NCI-H1105 treated with DMSO at 0.1 percent for 48 hours (cell line): ENCODE results near the gene RGS16.

ENCODE experiments used
- DNase-seq: peaks from one replicate; lab custom pipeline; 2025; lab: John Stamatoyannopoulos, UW

Gene RGS16

GRCh38 chr1:182629499-182630096, 25.4 kb upstream of the RGS16 start:
- DNase-seq, result no peak

- no peak for DNase-seq
Measured at GRCh38 chr1:182629080-182629479, 24.9 kb upstream of the RGS16 start.

- no peak for DNase-seq
Measured at GRCh38 chr1:182628657-182629056, 24.5 kb upstream of the RGS16 start.

GRCh38 chr1:182627622-182628021, 23.4 kb upstream of the RGS16 start:
- no peak for DNase-seq

- no peak for DNase-seq
Measured at GRCh38 chr1:182626527-182626926, 22.3 kb upstream of the RGS16 start.

GRCh38 chr1:182625719-182626504, 21.7 kb upstream of the RGS16 start:
- no peak for DNase-seq

- DNase-seq, result no peak
Measured at GRCh38 chr1:182625024-182625423, 20.8 kb upstream of the RGS16 start.

- DNase-seq, result no peak
Measured at GRCh38 chr1:182624577-182624976, 20.4 kb upstream of the RGS16 start.

GRCh38 chr1:182622901-182623528, 18.8 kb upstream of the RGS16 start:
- no peak for DNase-seq

GRCh38 chr1:182621906-182622305, 17.7 kb upstream of the RGS16 start:
- DNase-seq, result no peak

GRCh38 chr1:182620924-182621585, 16.9 kb upstream of the RGS16 start:
- no peak for DNase-seq

- no peak for DNase-seq
Measured at GRCh38 chr1:182617734-182618351, 13.7 kb upstream of the RGS16 start.

- peak; percentile 37 for DNase-seq
Measured at GRCh38 chr1:182617014-182617429, 12.8 kb upstream of the RGS16 start.

- peak; percentile 91 for DNase-seq
Measured at GRCh38 chr1:182616130-182617013, 12.2 kb upstream of the RGS16 start.

GRCh38 chr1:182615468-182616129, 11.4 kb upstream of the RGS16 start:
- peak; percentile 72 for DNase-seq

- DNase-seq, result no peak
Measured at GRCh38 chr1:182614796-182615454, 10.7 kb upstream of the RGS16 start.

- DNase-seq, result peak; percentile 92
Measured at GRCh38 chr1:182611787-182612186, 7.6 kb upstream of the RGS16 start.

- peak; percentile 83 for DNase-seq
Measured at GRCh38 chr1:182611326-182611725, 7.1 kb upstream of the RGS16 start.

- DNase-seq, result no peak
Measured at GRCh38 chr1:182610606-182611194, 6.5 kb upstream of the RGS16 start.
